Activated CD4-positive, alpha-beta memory T cell treated with anti-CD3 and anti-CD28 coated beads, Interleukin-2, amount 10 ng/mL, durations not matched to agents 7 days and 5 days (primary cell): ENCODE data around the gene TSPAN2. TPM values are rescaled to one million over a fixed set of nuclear protein-coding genes. Genes with fewer than 3 reads are reported as not detected.

Source experiments
- CTCF ChIA-PET: fragments of 350-600 bp; sonication (Branson Sonifier 250); formaldehyde crosslinking; loops from one replicate; lab custom pipeline; 2021; ENCODE audit warnings: antibody characterized with exemption, inconsistent platforms; lab: Charles Lee
- POLR2A ChIA-PET: fragments of 350-600 bp; sonication (Branson Sonifier 250); formaldehyde crosslinking; loops from one replicate; lab custom pipeline; 2021; ENCODE audit warnings: antibody characterized with exemption; lab: Charles Lee
- DNase-seq: peaks from one replicate; pipeline ENCODE4 v3.0.0-alpha.2; 2020
- H3K27ac Mint-ChIP-seq: one replicate; pipeline ENCODE4 v1.8.0; 2021; ENCODE audit warnings: mild to moderate bottlenecking, mixed read lengths
- H3K27me3 Mint-ChIP-seq: one replicate; pipeline ENCODE4 v1.8.0; 2021; ENCODE audit warnings: mixed read lengths
- H3K36me3 Mint-ChIP-seq: one replicate; pipeline ENCODE4 v1.8.0; 2021; ENCODE audit warnings: low read depth, mixed read lengths
- H3K4me1 Mint-ChIP-seq: one replicate; pipeline ENCODE4 v1.8.0; 2021; ENCODE audit warnings: mixed read lengths
- H3K4me3 Mint-ChIP-seq: one replicate; pipeline ENCODE4 v1.8.0; 2021; ENCODE audit warnings: mild to moderate bottlenecking, mixed read lengths
- H3K9me3 Mint-ChIP-seq: one replicate; pipeline ENCODE4 v1.8.0; 2021; ENCODE audit warnings: mixed read lengths
- total RNA-seq, 2 experiments: library from RNA; stranded (reverse); gene quantifications; one replicate each; pipeline ENCODE4 v1.2.3, GENCODE V29; 2021

TSPAN2 gene
- total RNA-seq, 2 experiments from 2014 or later = 2.4 to 3.4 TPM

- H3K36me3 Mint-ChIP-seq = no peaks in the 10 kb centered on the region
- ChIA-PET CTCF (interaction anchor here (1.1 to 4.3 kb wide), 2 partner anchors 12 to 14 kb away, joined by 4 to 17 read pairs; no protein-coding TSS in a partner anchor), POLR2A (no interaction called here)
- H3K27ac Mint-ChIP-seq = no peak overlapping the region
- peaks cover 22% of the 10 kb centered on the region for H3K27me3 Mint-ChIP-seq
- no peak for DNase-seq
- H3K9me3 Mint-ChIP-seq = peaks cover 4% of the 10 kb centered on the region
- H3K4me3 Mint-ChIP-seq = no peak overlapping the region
- H3K4me1 Mint-ChIP-seq = no peaks in the 10 kb centered on the region
Observed at GRCh38 chr1:115126516-115126915, 37.2 kb upstream of the TSPAN2 start.

GRCh38 chr1:115123116-115123515 is 33.8 kb upstream of the TSPAN2 start:
- no peak for DNase-seq
- Mint-ChIP-seq H3K4me1 (no peaks in the 10 kb centered on the region), H3K27me3 (peaks cover 24% of the 10 kb centered on the region), H3K36me3 (no peaks in the 10 kb centered on the region), H3K4me3 (no peak overlapping the region), H3K9me3 (peaks cover 4% of the 10 kb centered on the region), H3K27ac (no peak overlapping the region)
- ChIA-PET POLR2A (no interaction called here), CTCF (interaction anchor here (4.3 kb wide), 1 partner anchor 16 kb away, joined by 17 read pairs; no protein-coding TSS in a partner anchor)

- no peak for DNase-seq
- Mint-ChIP-seq H3K36me3 (no peaks in the 10 kb centered on the region), H3K27ac (no peak overlapping the region), H3K4me1 (no peaks in the 10 kb centered on the region), H3K4me3 (no peak overlapping the region), H3K9me3 (peaks cover 4% of the 10 kb centered on the region), H3K27me3 (peaks cover 25% of the 10 kb centered on the region)
- ChIA-PET CTCF (interaction anchor here (0.6 kb wide), 1 partner anchor 8 kb away, joined by 3 read pairs; no protein-coding TSS in a partner anchor), POLR2A (no interaction called here)
Observed at GRCh38 chr1:115121793-115122192, 32.5 kb upstream of the TSPAN2 start.

GRCh38 chr1:115120296-115120695 is 31.0 kb upstream of the TSPAN2 start:
- Mint-ChIP-seq H3K4me1 (no peaks in the 10 kb centered on the region), H3K9me3 (peaks cover 4% of the 10 kb centered on the region), H3K27ac (no peak overlapping the region), H3K27me3 (peaks cover 21% of the 10 kb centered on the region), H3K36me3 (no peaks in the 10 kb centered on the region), H3K4me3 (no peak overlapping the region)
- ChIA-PET CTCF (interaction anchor here (1.0 kb wide), 1 partner anchor 68 kb away, joined by 3 read pairs; no protein-coding TSS in a partner anchor), POLR2A (no interaction called here)
- DNase-seq = no peak

GRCh38 chr1:115118611-115119010 is 29.3 kb upstream of the TSPAN2 start:
- peaks cover 14% of the 10 kb centered on the region for H3K27me3 Mint-ChIP-seq
- H3K9me3 Mint-ChIP-seq = no peaks in the 10 kb centered on the region
- no peaks in the 10 kb centered on the region for H3K4me1 Mint-ChIP-seq
- no peaks in the 10 kb centered on the region for H3K36me3 Mint-ChIP-seq
- H3K27ac Mint-ChIP-seq = no peak overlapping the region
- CTCF ChIA-PET = no interaction called here
- POLR2A ChIA-PET = no interaction called here
- no peak overlapping the region for H3K4me3 Mint-ChIP-seq
- no peak for DNase-seq

GRCh38 chr1:115118086-115118485 is 28.8 kb upstream of the TSPAN2 start:
- no peak for DNase-seq
- CTCF ChIA-PET = interaction anchor here (0.8 kb wide), 1 partner anchor 11 kb away, joined by 3 read pairs; no protein-coding TSS in a partner anchor
- POLR2A ChIA-PET = no interaction called here
- no peak overlapping the region for H3K4me3 Mint-ChIP-seq
- H3K9me3 Mint-ChIP-seq = no peaks in the 10 kb centered on the region
- H3K27me3 Mint-ChIP-seq = peaks cover 9% of the 10 kb centered on the region
- H3K27ac Mint-ChIP-seq = no peak overlapping the region
- H3K4me1 Mint-ChIP-seq = no peaks in the 10 kb centered on the region
- H3K36me3 Mint-ChIP-seq = no peaks in the 10 kb centered on the region

GRCh38 chr1:115117298-115117697 is 28.0 kb upstream of the TSPAN2 start:
- CTCF ChIA-PET = interaction anchor here (0.8 kb wide), 1 partner anchor 12 kb away, joined by 3 read pairs; no protein-coding TSS in a partner anchor
- DNase-seq = no peak
- POLR2A ChIA-PET = no interaction called here

GRCh38 chr1:115116512-115116911 is 27.2 kb upstream of the TSPAN2 start:
- no peak for DNase-seq
- H3K4me3 Mint-ChIP-seq = no peak overlapping the region
- ChIA-PET CTCF (interaction anchor here (1.0 kb wide), 1 partner anchor 137 kb away, joined by 4 read pairs; no protein-coding TSS in a partner anchor), POLR2A (no interaction called here)
- no peaks in the 10 kb centered on the region for H3K36me3 Mint-ChIP-seq
- no peaks in the 10 kb centered on the region for H3K9me3 Mint-ChIP-seq
- H3K27ac Mint-ChIP-seq = no peak overlapping the region
- H3K27me3 Mint-ChIP-seq = peaks cover 5% of the 10 kb centered on the region
- no peaks in the 10 kb centered on the region for H3K4me1 Mint-ChIP-seq

More at GRCh38 chr1:115117298-115117697, 28.0 kb upstream of the TSPAN2 start:
- H3K4me3 Mint-ChIP-seq = no peak overlapping the region
- peaks cover 6% of the 10 kb centered on the region for H3K27me3 Mint-ChIP-seq
- no peaks in the 10 kb centered on the region for H3K9me3 Mint-ChIP-seq
- H3K27ac Mint-ChIP-seq = no peak overlapping the region
- H3K4me1 Mint-ChIP-seq = no peaks in the 10 kb centered on the region
- H3K36me3 Mint-ChIP-seq = no peaks in the 10 kb centered on the region

- H3K27me3 Mint-ChIP-seq = peaks cover 4% of the 10 kb centered on the region
- no peaks in the 10 kb centered on the region for H3K36me3 Mint-ChIP-seq
- H3K27ac Mint-ChIP-seq = no peak overlapping the region
- CTCF ChIA-PET = interaction anchor here (0.6 to 1.0 kb wide), 4 partner anchors 63 to 786 kb away, joined by 3 to 5 read pairs (median 4); no protein-coding TSS in a partner anchor
- H3K4me1 Mint-ChIP-seq = no peaks in the 10 kb centered on the region
- H3K4me3 Mint-ChIP-seq = no peak overlapping the region
- POLR2A ChIA-PET = no interaction called here
- no peak for DNase-seq
- H3K9me3 Mint-ChIP-seq = no peaks in the 10 kb centered on the region
Observed at GRCh38 chr1:115115521-115116161, 26.3 kb upstream of the TSPAN2 start.

GRCh38 chr1:115114308-115114707 is 25.0 kb upstream of the TSPAN2 start:
- CTCF ChIA-PET = interaction anchor here (3.3 to 5.0 kb wide), 4 partner anchors 62 to 137 kb away, joined by 15 to 34 read pairs (median 32); no protein-coding TSS in a partner anchor
- peaks cover 2% of the 10 kb centered on the region for H3K27me3 Mint-ChIP-seq
- H3K36me3 Mint-ChIP-seq = no peaks in the 10 kb centered on the region
- DNase-seq = no peak
- no peaks in the 10 kb centered on the region for H3K4me1 Mint-ChIP-seq
- H3K27ac Mint-ChIP-seq = no peak overlapping the region
- no peaks in the 10 kb centered on the region for H3K9me3 Mint-ChIP-seq
- POLR2A ChIA-PET = interaction anchor here (1.1 kb wide), 1 partner anchor 15 kb away, joined by 5 read pairs; no protein-coding TSS in a partner anchor
- no peak overlapping the region for H3K4me3 Mint-ChIP-seq

GRCh38 chr1:115113766-115114165 is 24.5 kb upstream of the TSPAN2 start:
- POLR2A ChIA-PET = interaction anchor here (1.1 kb wide), 1 partner anchor 15 kb away, joined by 5 read pairs; no protein-coding TSS in a partner anchor
- H3K27me3 Mint-ChIP-seq = peaks cover 2% of the 10 kb centered on the region
- H3K9me3 Mint-ChIP-seq = no peaks in the 10 kb centered on the region
- no peaks in the 10 kb centered on the region for H3K36me3 Mint-ChIP-seq
- no peak for DNase-seq
- no peak overlapping the region for H3K4me3 Mint-ChIP-seq
- CTCF ChIA-PET = interaction anchor here (0.7 to 5.0 kb wide), 11 partner anchors 8 to 142 kb away, joined by 3 to 34 read pairs (median 3); no protein-coding TSS in a partner anchor
- H3K27ac Mint-ChIP-seq = no peak overlapping the region
- H3K4me1 Mint-ChIP-seq = no peaks in the 10 kb centered on the region

- H3K4me1 Mint-ChIP-seq = peaks cover 3% of the 10 kb centered on the region
- H3K4me3 Mint-ChIP-seq = no peak overlapping the region
- peak; percentile 57 for DNase-seq
- POLR2A ChIA-PET = interaction anchor here (1.0 kb wide), 1 partner anchor 15 kb away, joined by 3 read pairs; no protein-coding TSS in a partner anchor
- peaks cover 2% of the 10 kb centered on the region for H3K27me3 Mint-ChIP-seq
- no peaks in the 10 kb centered on the region for H3K36me3 Mint-ChIP-seq
- no peak overlapping the region for H3K27ac Mint-ChIP-seq
- no peaks in the 10 kb centered on the region for H3K9me3 Mint-ChIP-seq
- CTCF ChIA-PET = interaction anchor here (0.7 to 5.0 kb wide), 19 partner anchors 9 to 484 kb away, joined by 3 to 34 read pairs (median 3); no protein-coding TSS in a partner anchor
Observed at GRCh38 chr1:115112496-115113375, 23.4 kb upstream of the TSPAN2 start.
